Measurements from ENCODE around the gene TBC1D14. TPM values are rescaled to one million over a fixed set of nuclear protein-coding genes. Genes with fewer than 3 reads are reported as not detected.

TBC1D14 gene
- total and polyA plus RNA-seq, 10 of the 15 experiments (the other 5 are each of a cell fraction or from before 2014, with no cell fraction given): 0.87 to 39.3 (median 30.1) TPM

DNA sequence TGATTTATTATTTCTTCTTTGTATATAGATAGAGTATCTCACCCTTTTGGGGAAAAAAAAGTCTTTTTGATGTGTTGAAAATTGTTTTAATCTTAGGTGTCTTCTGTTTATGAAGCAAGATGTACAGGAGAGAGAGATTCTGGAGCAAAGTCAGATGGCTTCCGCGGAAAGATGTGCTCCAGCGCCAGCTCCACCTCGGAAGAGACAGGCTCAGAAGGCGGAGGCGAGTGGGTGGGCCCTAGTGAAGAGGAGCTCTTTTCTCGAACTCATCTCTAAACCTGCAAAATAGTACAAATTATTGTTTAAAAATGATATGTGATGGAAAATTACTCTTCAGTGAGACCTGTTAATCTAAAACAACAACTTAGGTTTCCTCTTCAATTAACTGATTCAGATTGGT, 28.9 kb upstream of the TBC1D14 start (continued):
- TF ChIP-seq PRDM15 (CRISPR knock-in tag; IDR thresholded peaks at IDR 0.05) (no peak), POU2F2 (IDR thresholded peaks at IDR 0.05; ENCODE audit: borderline replicate concordance, low read depth, low read length) (no peak), PML (IDR thresholded peaks at IDR 0.05; ENCODE audit: low read length) (no peak)

DNA sequence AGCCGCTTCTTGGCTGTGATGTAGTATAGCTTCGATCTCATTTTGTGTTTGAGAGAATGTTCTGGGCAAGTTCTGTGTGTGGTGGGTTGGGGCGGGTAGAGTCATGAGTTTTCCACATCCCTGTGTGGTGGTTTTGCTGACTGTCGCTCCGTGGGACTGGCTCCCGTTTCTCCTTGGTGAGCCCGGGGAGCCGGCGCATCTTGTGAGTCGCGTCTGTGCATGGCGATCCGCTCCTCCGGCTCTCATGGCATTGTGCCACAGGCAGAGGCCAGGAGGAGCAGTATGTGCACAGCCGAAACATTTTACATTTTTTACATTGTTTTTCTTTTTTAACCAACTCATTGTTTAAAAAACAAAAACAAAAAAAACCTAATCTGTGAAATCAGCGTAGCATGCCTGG, 27.7 kb upstream of the TBC1D14 start:
- no peak for TF ChIP-seq PKNOX1 (IDR thresholded peaks at IDR 0.05)
- no peak for TF ChIP-seq TCF12 (IDR thresholded peaks at IDR 0.05; ENCODE audit: low read depth, low read length)
- TF ChIP-seq WRNIP1 (IDR thresholded peaks at IDR 0.05; ENCODE audit: borderline replicate concordance, low read depth, low read length): no peak
- TF ChIP-seq MYC (IDR thresholded peaks at IDR 0.05; ENCODE audit: insufficient read depth, insufficient read length, insufficient replicate concordance, low read length, severe bottlenecking): no peak
- ChIA-PET RAD21 (ENCODE audit: unreplicated experiment) (interaction anchor here (0.7 to 2.2 kb wide), 2 partner anchors 8 to 165 kb away, joined by 3 to 15 read pairs; no protein-coding TSS in a partner anchor), CTCF (interaction anchor here (1.1 to 6.0 kb wide), 2 partner anchors 9 to 162 kb away, joined by 3 to 64 read pairs; no protein-coding TSS in a partner anchor), SMC1A (ENCODE audit: uncharacterized antibody, unreplicated experiment) (interaction anchor here (2.5 to 2.7 kb wide), 2 partner anchors 9 to 162 kb away, joined by 9 to 18 read pairs; no protein-coding TSS in a partner anchor), POLR2A (no interaction called here)
- DNase-seq (ENCODE audit: low read depth, low spot score): no peak
- H3K27me3 ChIP-seq (replicated peaks in 1 of 2; ENCODE audit: control insufficient read depth in 2 of 2, insufficient read depth in 2 of 2, low read length in 1 of 2): no peaks in the 10 kb centered on the region
- peaks cover 13 to 14% of the 10 kb centered on the region in 2 experiments; a peak in 3 of 4 replicates for H3K36me3 ChIP-seq (ENCODE audit: control insufficient read depth in 2 of 2, insufficient read depth in 2 of 2, low read length in 1 of 2)
- no TSS peak for BruUV-seq (replicated peaks)
- H3K4me3 ChIP-seq: no peak overlapping the region
- H3K9me3 ChIP-seq (replicated peaks; ENCODE audit: control insufficient read depth, insufficient read depth, low read length): no peaks in the 10 kb centered on the region
- no peak for ATAC-seq
- no peaks in the 10 kb centered on the region for H3K4me1 ChIP-seq (ENCODE audit: control insufficient read depth, insufficient read depth, low read length)
- WGBS (ENCODE audit: insufficient coverage, insufficient replicate concordance, low lambda C conversion rate, missing lambda C conversion rate): 98% methylated on average over 9 of the region's 16 CpGs
- intact Hi-C loops (cut with micrococcal nuclease; ENCODE audit: unreplicated experiment) (no loop called here), in situ Hi-C loops (cut with MboI) (no loop called here)
- no peak overlapping the region for H2AFZ ChIP-seq (ENCODE audit: control insufficient read depth, low read depth, low read length)
- no peak overlapping the region for H3K4me2 ChIP-seq (ENCODE audit: control insufficient read depth, insufficient read depth)
- no peak for FAIRE-seq
- H3K79me2 ChIP-seq (ENCODE audit: control insufficient read depth, insufficient read depth, low read length): no peaks in the 10 kb centered on the region
- no peak overlapping the region for H3K27ac ChIP-seq (ENCODE audit: control insufficient read depth, insufficient read depth)
- H3K9ac ChIP-seq (ENCODE audit: control insufficient read depth, insufficient read depth, low read length): no peak overlapping the region
- no peaks in the 10 kb centered on the region for H4K20me1 ChIP-seq (ENCODE audit: control insufficient read depth, insufficient read depth)
